ENCODE measurements around the gene TMEM255B. TPM values are rescaled to one million over a fixed set of nuclear protein-coding genes. Genes with fewer than 3 reads are reported as not detected.

TMEM255B gene
- total RNA-seq, 2 experiments from 2014 or later: 1.1 to 1.2 TPM

DNA sequence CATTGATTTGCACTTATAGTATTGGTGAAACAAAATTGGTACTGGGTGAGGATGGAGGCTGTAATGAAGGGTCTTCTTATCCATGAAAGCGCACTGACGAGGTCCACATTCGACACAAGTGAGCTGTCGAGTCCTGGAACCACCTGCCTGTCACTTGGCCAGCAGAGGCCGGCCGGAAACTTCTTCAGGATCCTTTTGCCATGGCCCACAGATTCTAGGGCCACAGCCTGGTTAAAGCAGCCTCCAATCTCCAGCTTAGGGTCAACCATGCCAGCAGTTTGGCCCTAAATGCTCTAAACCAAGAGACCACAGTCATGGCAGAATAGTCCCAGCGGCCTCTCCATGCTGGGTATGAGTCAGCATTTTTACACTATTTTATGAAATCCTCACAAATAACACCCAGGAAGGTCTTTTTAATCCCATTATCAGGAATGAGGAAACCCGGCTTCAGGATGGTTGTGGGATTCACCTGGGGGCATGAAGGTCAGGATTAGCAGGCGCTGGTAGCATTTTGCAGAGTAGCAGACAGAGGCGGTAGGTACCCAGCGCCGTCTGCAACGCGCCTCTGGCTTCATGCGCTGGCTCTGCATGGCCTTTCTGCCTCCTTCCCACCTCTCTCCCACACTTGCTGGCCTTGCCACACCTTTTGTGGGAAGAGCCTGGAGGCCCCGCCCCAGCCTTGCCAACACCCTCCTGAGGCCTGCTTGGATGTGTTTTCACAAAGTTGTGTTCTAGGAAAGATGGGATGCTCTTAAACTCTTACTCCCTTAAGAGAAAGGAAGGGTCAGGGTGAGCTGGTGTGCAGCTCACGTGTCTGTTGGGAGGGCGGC is 89.6 kb downstream of the TMEM255B start:
- Mint-ChIP-seq H3K36me3 (no peaks in the 10 kb centered on the region), H3K9me3 (no peaks in the 10 kb centered on the region), H3K27me3 (peaks cover 7% of the 10 kb centered on the region), H3K27ac (no peak overlapping the region), H3K4me1 (peaks cover 32% of the 10 kb centered on the region), H3K4me3 (no peak overlapping the region)
- DNase-seq: no peak

DNA sequence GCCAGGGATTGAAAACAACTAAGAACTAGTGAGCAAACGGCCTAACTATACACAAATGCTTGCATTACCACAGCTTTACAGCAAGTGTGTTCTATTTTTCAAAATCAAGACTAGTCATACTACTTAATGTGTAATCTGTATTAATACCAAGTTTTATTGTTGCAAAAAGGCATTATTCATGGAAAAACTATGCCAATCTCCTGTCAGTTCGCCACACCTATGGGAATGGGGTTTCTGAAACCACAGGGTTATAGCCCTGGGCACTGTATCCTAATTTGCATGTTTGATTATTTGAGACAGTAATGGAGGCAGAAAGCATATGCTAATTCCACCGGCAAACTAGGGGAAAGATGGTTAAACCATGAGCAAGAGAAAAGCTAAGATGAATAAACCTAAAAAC is 90.5 kb downstream of the TMEM255B start:
- H3K27me3 Mint-ChIP-seq: peaks cover 6% of the 10 kb centered on the region
- peaks cover 36% of the 10 kb centered on the region for H3K4me1 Mint-ChIP-seq
- no peak overlapping the region for H3K4me3 Mint-ChIP-seq

DNA sequence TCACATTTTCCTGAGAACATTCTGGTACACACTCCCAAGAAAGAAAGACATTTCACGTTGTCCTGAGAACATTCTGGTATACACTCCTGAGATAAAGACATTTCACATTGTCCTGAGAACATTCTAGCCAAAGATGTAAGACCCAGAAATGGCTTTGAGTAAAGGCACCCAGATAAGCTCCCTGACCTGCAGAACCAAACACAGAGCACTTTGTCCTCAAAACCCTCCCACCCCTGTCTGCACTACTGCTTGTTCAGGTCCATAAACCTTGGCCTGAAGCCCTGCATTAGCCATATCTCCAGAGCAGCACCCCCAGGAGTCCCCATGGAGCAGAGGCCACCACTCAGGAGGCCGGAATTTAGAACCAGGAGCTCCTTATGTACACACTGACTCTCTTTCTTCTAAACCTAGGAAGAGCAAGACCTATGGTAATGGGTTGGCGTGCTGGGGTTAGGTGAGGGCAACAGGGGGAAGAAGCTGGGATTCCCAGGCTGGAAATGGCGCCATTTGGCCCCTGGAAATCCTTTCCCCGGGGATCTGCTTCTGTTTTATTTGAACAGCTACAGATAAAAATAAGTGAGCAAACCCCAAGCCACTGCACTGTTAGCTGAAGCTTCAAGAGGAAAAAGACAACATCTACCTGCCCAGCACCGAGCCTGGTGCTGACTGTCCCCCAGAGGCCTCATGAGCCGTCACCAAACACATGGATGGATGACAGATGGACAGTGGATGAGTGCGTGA is 91.1 kb downstream of the TMEM255B start:
- Mint-ChIP-seq H3K4me1 (peaks cover 34% of the 10 kb centered on the region), H3K27ac (no peak overlapping the region), H3K36me3 (no peaks in the 10 kb centered on the region), H3K27me3 (peaks cover 10% of the 10 kb centered on the region), H3K9me3 (no peaks in the 10 kb centered on the region), H3K4me3 (no peak overlapping the region)
- no peak for DNase-seq

More for the DNA sequence above, 90.5 kb downstream of the TMEM255B start:
- Mint-ChIP-seq H3K9me3 (no peaks in the 10 kb centered on the region), H3K27ac (no peak overlapping the region), H3K36me3 (no peaks in the 10 kb centered on the region)
- DNase-seq: no peak

DNA sequence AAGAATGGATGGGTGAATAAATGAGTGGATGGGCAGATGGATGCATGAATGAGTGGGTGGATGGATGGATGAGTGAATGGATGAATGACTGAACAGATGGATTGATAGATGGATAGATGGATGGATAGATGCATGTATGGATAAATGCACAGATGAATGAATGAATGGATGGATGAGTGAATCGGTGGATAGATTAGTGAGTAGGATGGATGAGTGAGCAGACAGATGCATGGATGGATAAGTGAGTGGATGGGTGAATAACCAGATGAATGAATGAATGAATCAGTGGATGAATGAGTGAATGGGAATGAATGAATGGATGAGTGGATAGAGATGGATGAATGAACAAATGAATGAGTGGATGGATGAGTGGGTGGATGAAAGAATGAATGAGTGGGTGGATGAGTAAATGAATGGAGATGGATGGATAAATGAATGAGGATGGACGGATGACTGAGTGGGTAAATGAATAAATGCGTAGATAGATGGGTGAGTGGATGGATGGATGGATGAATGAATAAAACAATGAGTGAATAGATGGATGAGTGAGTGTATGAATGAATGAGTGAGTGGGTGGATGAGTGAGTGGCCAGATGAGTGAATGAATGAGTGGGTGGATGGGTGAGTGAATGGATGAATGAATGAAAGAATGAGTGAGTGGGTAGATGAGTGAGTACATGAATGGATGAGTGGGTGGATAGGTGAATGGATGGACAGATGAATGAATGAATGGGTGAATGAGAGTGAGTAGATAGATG is 91.9 kb downstream of the TMEM255B start:
- H3K4me1 Mint-ChIP-seq: peaks cover 27% of the 10 kb centered on the region
- no peaks in the 10 kb centered on the region for H3K36me3 Mint-ChIP-seq
- H3K27me3 Mint-ChIP-seq: peaks cover 10% of the 10 kb centered on the region
- H3K9me3 Mint-ChIP-seq: no peaks in the 10 kb centered on the region
- no peak for DNase-seq
- H3K4me3 Mint-ChIP-seq: no peak overlapping the region
- no peak overlapping the region for H3K27ac Mint-ChIP-seq

DNA sequence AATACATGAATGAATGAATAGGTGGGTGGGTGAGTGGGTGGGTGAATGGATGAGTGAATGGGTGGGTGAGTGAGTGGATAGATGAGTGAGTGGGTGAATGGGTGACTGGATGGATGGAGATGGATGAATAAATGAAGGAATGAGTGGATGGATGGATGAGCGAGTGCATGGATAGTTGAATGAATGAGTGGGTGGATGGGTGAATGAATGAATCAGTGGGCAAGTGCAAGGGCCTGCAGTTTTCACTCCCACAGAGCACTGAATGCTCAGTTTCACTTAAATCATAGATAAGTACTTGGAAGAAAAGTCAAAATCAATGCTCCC is 92.4 kb downstream of the TMEM255B start:
- DNase-seq: no peak
- H3K36me3 Mint-ChIP-seq: no peaks in the 10 kb centered on the region
- H3K9me3 Mint-ChIP-seq: no peaks in the 10 kb centered on the region
- H3K4me3 Mint-ChIP-seq: no peak overlapping the region
- peaks cover 21% of the 10 kb centered on the region for H3K4me1 Mint-ChIP-seq
- peaks cover 10% of the 10 kb centered on the region for H3K27me3 Mint-ChIP-seq
- H3K27ac Mint-ChIP-seq: no peak overlapping the region

DNA sequence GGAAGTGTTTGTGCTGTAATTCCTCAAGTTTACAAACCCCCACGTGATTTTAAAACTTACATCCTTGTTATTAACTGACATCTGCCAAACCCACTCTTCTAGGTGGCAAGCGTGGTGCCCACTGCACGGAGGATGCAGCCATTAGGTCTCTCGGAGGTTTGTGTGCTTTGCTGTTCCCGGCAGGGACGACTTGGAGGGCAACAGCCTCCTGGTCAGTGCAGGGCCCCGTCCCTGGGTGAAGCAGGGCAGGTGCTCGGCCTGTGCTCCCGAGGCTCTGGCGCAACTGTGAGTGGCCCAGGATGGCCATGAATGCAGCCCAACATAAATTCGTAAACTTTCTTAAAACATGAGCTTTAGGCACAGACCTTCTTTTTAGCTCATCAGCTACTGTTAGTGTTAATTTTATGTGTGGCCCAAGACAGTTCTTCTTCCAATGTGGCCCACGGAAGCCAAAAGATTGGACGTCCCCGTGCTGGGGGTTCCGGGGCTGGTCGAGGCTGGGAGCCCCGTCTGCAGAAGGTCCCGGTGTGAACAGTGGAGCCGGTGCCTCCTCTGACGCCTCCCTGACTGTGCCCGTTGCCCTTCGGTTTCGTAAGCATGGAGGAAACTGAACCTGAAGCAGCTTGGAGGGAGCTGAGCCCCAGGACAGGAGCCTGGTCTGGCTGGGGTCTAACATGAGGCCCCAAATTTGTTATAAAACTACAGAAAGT is 93.0 kb downstream of the TMEM255B start:
- Mint-ChIP-seq H3K9me3 (no peaks in the 10 kb centered on the region), H3K27me3 (peaks cover 10% of the 10 kb centered on the region), H3K27ac (no peak overlapping the region), H3K36me3 (no peaks in the 10 kb centered on the region), H3K4me3 (no peak overlapping the region), H3K4me1 (peaks cover 18% of the 10 kb centered on the region)
- DNase-seq: no peak

DNA sequence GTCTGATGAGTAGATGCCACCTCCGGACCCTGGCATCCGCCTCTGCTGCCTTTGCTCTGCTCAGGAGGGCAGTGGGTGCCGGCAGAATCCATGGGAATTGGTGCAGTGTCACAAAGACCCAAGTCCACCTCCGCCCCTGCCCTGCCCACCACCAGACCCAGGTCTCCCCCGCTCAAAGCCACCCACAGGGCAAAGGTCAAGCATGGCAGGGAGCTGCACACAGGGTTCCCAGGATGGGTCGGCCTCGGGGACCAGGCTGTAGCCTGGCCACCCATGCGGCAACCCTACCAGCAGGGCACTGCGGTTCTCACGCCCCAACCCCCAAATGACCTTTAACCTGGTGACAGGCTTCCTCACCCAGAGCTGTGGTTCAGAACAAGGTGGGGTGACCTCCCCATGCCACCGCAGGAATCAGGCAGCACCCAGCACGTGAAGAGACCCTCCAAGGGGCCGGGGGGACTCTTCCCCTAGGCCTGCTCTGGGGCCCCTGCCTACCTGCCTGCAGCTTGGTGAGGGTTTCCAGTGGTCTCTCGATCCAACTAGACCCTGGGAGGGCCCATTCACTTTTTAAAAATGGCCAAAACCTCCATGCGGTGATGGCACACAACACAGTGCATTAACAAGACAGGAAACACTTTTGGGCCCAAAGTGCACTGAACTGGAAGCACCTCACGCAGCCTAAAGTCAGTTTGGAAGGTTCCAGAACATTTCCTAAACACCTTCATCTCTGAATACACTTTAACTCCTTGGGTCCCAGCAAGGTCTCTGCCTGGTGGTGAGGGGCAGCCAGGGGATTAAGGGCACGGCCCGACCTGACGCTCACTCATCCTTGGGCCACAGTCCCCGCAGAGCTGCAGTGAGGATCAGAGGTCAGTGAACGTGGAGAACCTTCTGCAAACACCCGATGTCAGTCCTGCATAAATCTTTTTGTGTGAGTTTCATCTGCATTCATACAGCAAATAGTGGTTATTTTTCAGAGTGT is 93.8 kb downstream of the TMEM255B start:
- peaks cover 8% of the 10 kb centered on the region for H3K27me3 Mint-ChIP-seq
- H3K4me1 Mint-ChIP-seq: peaks cover 18% of the 10 kb centered on the region
- H3K36me3 Mint-ChIP-seq: no peaks in the 10 kb centered on the region
- H3K27ac Mint-ChIP-seq: no peak overlapping the region
- no peak overlapping the region for H3K4me3 Mint-ChIP-seq
- H3K9me3 Mint-ChIP-seq: no peaks in the 10 kb centered on the region
- no peak for DNase-seq

DNA sequence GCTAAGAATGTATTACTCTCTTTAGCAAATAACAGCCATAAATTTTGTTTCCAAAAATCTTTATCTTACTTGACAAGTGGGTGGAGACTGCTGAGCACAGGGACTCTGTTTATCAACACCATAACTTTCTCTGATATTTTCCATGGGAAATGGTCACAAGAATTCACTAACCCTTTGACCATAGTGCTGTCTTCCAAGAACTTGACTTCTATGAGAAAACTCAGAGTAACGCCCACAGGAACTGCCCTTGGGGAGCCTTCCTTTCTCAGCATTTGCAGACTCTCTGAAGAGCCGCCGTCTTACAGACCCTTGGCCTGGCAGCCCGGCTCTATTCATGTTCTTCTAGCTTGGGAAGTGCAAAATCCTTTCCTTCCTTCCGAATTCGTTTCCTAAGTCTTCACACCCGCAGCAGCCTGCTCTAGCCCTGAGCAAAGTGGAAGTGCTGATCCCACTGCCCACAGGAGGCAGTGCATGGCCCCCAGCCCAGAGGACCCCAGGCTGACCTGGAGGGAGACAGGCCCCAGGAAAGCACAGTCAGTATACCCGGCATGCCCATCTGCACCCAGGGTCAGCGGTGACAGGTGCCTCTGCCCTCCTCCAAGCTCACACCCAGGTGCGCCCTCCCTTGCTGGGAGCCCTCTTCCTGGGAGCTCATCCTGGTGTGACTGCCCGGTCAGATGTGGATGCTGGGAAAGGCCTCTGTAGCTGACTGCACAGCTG is 94.7 kb downstream of the TMEM255B start:
- Mint-ChIP-seq H3K27ac (no peak overlapping the region), H3K36me3 (no peaks in the 10 kb centered on the region), H3K4me1 (peaks cover 18% of the 10 kb centered on the region), H3K27me3 (peaks cover 6% of the 10 kb centered on the region), H3K9me3 (no peaks in the 10 kb centered on the region), H3K4me3 (no peak overlapping the region)
- DNase-seq: no peak

DNA sequence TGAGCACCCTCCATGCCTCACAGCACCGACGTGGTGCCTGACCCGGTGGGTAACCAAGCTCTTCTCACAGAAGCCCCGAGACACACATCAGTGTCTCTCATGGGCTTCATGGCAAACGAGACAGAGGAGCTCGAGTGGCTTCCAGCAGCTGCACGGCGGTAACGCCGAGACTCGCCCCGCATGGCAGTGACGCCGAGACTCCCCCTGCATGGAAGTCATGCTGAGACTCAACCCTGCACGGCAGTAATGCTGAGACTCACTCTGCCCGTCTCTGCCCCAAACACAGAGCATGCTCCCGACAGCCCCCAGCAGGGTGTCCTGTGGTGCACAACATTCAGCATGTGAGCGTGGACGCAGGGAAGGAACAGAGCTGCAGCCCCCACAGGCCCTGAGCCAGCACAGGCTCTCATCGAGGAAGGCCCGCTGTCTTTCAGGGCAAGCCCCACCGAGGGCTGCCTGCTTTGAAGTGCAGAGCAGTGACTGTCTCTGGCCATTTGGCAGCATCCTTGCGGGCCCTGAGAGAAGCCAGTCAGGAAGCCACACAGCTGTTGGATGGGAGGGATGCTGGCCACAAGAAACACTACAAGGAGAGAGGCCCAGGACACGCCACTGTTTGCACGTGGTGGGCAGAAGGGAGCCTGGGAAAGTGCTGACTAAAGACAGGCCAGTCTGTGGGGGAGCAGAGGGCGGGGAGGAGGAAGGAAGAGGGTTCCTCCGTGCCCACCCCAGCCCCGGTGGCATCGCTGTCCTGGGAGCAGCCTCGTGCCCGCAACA is 95.4 kb downstream of the TMEM255B start:
- H3K9me3 Mint-ChIP-seq: no peaks in the 10 kb centered on the region
- H3K4me3 Mint-ChIP-seq: no peak overlapping the region
- no peak overlapping the region for H3K27ac Mint-ChIP-seq
- peaks cover 18% of the 10 kb centered on the region for H3K4me1 Mint-ChIP-seq
- no peaks in the 10 kb centered on the region for H3K36me3 Mint-ChIP-seq
- peaks cover 6% of the 10 kb centered on the region for H3K27me3 Mint-ChIP-seq
- DNase-seq: no peak

DNA sequence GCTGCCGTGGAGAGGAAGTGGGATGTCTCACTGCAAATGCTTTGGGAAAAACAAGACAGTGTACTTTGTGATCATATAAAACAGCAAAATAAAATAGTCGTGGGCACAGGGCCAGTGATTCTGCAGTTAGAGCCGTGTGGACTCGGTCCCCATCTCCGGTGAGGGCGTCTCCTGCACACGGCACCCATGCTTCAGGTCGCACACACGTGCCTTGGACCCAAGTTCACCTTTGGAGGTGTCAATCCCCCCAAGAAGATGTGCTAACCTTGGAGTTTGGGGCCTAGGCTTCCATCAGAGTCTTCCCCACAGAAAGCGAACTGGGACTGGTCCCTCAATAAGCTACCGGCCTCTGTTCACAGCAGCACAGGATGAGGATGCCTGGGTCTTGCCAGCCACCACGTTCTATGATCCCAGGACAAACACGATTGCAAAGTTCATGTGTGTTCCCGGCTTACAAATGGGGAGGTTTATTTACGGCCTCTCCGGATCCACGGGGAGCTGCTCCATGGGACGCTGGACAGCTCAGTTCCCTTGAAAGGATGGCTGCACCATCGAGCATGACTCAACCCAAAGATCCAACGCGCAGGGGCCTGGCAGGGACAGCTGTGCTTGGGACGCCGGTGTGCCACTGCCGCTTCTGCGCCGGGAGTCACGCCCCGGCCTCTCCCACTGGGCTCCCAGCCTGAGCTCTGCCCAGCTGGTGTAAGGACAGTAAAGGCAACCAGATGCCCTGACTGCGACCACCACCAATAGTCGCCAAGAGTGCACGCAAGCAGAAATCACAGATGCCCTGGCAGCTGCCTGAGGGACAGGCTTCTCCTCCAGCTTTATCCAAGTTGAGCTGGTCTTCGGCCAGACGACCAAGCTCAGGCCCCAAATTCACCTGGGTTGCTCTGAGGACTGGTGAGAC is 96.2 kb downstream of the TMEM255B start:
- DNase-seq: no peak
- H3K4me3 Mint-ChIP-seq: no peak overlapping the region
- peaks cover 18% of the 10 kb centered on the region for H3K4me1 Mint-ChIP-seq
- no peaks in the 10 kb centered on the region for H3K9me3 Mint-ChIP-seq
- peaks cover 7% of the 10 kb centered on the region for H3K27me3 Mint-ChIP-seq
- no peaks in the 10 kb centered on the region for H3K36me3 Mint-ChIP-seq
- H3K27ac Mint-ChIP-seq: no peak overlapping the region

DNA sequence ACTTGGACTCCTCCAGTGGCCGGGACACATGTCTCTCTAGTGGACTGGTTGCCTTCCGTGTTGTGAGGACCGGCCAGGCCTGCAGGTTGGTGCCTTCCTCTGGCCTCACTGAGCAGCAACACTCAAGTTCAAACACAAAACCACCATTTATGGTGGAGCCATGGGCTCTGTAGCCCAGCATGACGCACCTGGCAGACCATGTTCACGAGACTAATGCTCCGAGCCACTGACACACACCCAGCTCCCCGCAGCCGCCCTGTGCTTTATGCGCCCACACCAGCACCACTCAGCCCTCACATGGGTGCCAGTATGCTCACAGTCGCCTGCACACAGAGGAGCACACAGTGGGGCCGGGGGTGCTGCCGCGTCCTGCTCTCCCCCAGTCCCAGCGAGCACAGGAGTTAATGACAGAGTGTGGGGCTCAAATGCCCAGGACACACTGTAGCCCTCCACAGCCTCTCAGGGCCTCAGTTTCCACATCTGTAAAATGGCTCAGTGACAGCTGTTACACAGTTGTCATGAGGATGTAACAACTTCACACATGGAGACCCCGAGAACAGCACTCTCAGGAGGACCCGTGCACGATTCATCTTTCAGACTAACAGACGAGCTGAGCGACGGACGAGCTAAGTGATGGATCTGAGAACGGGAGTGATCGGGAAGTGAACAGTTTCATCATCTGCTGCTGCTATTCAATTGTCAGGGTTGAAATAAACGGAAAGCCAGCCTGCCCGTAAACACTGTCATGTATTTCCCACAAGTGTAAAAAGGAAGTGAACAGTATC is 97.1 kb downstream of the TMEM255B start:
- H3K27me3 Mint-ChIP-seq: peaks cover 10% of the 10 kb centered on the region
- no peak overlapping the region for H3K4me3 Mint-ChIP-seq
- peaks cover 18% of the 10 kb centered on the region for H3K4me1 Mint-ChIP-seq
- H3K36me3 Mint-ChIP-seq: no peaks in the 10 kb centered on the region
- no peaks in the 10 kb centered on the region for H3K9me3 Mint-ChIP-seq
- H3K27ac Mint-ChIP-seq: no peak overlapping the region
- DNase-seq: no peak

Measured in activated naive CD8-positive, alpha-beta T cell treated with anti-CD3 and anti-CD28 coated beads for 36 hours (primary cell).